ENCODE measurements around the gene SMOC1. TPM values are rescaled to one million over a fixed set of nuclear protein-coding genes. Genes with fewer than 3 reads are reported as not detected.
A peak's percentile ranks its signal among the peaks of the same experiment; 100 is the strongest.

Gene SMOC1, protein sequence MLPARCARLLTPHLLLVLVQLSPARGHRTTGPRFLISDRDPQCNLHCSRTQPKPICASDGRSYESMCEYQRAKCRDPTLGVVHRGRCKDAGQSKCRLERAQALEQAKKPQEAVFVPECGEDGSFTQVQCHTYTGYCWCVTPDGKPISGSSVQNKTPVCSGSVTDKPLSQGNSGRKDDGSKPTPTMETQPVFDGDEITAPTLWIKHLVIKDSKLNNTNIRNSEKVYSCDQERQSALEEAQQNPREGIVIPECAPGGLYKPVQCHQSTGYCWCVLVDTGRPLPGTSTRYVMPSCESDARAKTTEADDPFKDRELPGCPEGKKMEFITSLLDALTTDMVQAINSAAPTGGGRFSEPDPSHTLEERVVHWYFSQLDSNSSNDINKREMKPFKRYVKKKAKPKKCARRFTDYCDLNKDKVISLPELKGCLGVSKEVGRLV
- total RNA-seq (2.1 TPM), polyA plus RNA-seq (ENCODE audit: insufficient read depth in 1 of 8, insufficient read length in 8 of 8, low replicate concordance in 1 of 8) (1 to 10 TPM; 2.8 to 5.9 (median 4.5) TPM)
- long read RNA-seq, donor 1, partial matches to known transcripts = 69 of 69 reads
- long read RNA-seq, donor 1, other reads (novel, unspliced or antisense) = 0 of 69 reads
- long read RNA-seq, donor 2 = 0 reads
- long read RNA-seq, donor 3 = 0 reads
- long read RNA-seq, donor 4 = 0 reads
- long read RNA-seq, donor 5 = 0 reads
- long read RNA-seq, donor 6, partial matches to known transcripts = 377 of 378 reads
- long read RNA-seq, donor 6, other reads (novel, unspliced or antisense) = 0 of 378 reads
- long read RNA-seq, donor 7, partial matches to known transcripts = 0 of 1 reads
- long read RNA-seq, donor 7, other reads (novel, unspliced or antisense) = 0 of 1 reads
- long read RNA-seq, donor 8, partial matches to known transcripts = 0 of 1 reads
- long read RNA-seq, donor 8, other reads (novel, unspliced or antisense) = 0 of 1 reads
- long read RNA-seq, donor 9, partial matches to known transcripts = 0 of 1 reads
- long read RNA-seq, donor 9, other reads (novel, unspliced or antisense) = 0 of 1 reads
- long read RNA-seq, donor 10 = 0 reads
- long read RNA-seq, donor 11 = 0 reads

DNA sequence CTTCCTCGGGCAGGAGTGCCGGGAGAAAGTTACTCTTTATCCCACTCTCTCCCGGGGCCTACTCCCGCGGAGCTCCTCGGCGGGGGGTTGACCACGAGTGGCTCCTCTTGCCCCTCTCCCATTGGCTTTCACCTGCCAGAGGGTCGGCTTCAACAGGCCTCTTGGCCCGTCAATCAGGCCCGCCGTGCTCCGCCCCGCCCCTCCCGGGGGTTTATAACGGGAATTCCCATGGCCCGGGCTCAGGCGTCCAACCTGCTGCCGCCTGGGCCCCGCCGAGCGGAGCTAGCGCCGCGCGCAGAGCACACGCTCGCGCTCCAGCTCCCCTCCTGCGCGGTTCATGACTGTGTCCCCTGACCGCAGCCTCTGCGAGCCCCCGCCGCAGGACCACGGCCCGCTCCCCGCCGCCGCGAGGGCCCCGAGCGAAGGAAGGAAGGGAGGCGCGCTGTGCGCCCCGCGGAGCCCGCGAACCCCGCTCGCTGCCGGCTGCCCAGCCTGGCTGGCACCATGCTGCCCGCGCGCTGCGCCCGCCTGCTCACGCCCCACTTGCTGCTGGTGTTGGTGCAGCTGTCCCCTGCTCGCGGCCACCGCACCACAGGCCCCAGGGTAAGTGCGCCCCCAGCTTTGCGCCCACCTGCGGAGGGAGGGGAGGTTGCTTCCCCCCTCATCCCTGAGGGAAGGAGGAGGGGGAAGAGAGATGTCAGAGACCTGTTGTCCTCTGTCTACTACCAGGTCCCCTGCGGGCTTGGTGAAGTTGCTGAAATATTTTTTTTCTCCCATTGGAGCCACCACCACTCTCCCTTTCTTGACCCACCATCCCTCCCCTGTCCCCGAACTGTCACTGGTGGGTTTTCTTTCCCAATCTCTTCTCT lies at the start of gene SMOC1:
SMOC1 (plus strand) TSS at position 242 of the 869 bp plus-strand sequence; CDS start at position 505, 263 bp downstream.
- peaks cover 30% of the 10 kb centered on the region for H3K4me1 ChIP-seq (ENCODE audit: control insufficient read depth, insufficient read depth, low read length)
- H3K27me3 ChIP-seq (ENCODE audit: control insufficient read depth, insufficient read depth, low read length) = peaks cover 47% of the 10 kb centered on the region
- peak within 1 kb of the TSS; percentile 25 for H3K4me3 ChIP-seq (ENCODE audit: low read length)
- H3K27ac ChIP-seq (ENCODE audit: low read length) = peak within 1 kb of the TSS; percentile 29
- peaks cover under 1% of the 10 kb centered on the region for H3K9me3 ChIP-seq (replicated peaks; ENCODE audit: control insufficient read depth, low read depth, low read length)
- H3K36me3 ChIP-seq (ENCODE audit: control insufficient read depth, insufficient read depth, low read length) = no peaks in the 10 kb centered on the region
- peak; percentile 61 for DNase-seq
- WGBS (ENCODE audit: insufficient coverage) = under 1% methylated on average over 54 of the region's 67 CpGs

DNA sequence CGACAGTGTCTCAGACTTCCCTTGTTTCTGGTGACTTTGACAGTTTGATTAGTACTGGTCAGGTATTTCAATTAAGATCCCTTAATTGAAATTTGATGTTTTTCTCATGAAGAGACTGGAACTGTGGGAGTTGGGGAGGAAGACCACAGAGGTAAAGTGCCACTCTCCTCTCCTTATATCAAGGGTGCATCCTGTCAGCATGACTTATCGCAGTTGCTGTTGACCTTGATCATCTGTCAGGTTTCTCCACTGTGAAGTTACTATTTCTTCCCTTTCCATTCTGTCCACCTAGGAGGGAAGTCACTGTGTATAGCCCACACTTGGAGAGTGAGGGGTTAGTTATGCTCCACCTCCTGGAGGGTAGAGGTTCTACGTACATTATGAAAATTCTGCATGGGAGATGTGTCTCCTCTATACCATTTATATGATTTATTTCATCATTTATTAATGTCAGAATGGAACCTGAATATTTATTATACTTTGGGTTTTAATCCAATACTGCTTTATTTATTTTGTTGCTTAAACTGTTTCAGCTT lies 40.3 kb upstream of the SMOC1 start:
- Histone ChIP-seq H3K36me3 (ENCODE audit: control insufficient read depth, insufficient read depth, low read length) (no peaks in the 10 kb centered on the region), H3K4me3 (ENCODE audit: low read length) (no peak overlapping the region), H3K9me3 (replicated peaks; ENCODE audit: control insufficient read depth, low read depth, low read length) (no peaks in the 10 kb centered on the region), H3K27me3 (ENCODE audit: control insufficient read depth, insufficient read depth, low read length) (peaks cover 2% of the 10 kb centered on the region), H3K27ac (ENCODE audit: low read length) (no peak overlapping the region), H3K4me1 (ENCODE audit: control insufficient read depth, insufficient read depth, low read length) (no peaks in the 10 kb centered on the region)
- WGBS (ENCODE audit: insufficient coverage) = no CpG with 5 or more reads among the region's 3 CpGs
- no peak for DNase-seq

DNA sequence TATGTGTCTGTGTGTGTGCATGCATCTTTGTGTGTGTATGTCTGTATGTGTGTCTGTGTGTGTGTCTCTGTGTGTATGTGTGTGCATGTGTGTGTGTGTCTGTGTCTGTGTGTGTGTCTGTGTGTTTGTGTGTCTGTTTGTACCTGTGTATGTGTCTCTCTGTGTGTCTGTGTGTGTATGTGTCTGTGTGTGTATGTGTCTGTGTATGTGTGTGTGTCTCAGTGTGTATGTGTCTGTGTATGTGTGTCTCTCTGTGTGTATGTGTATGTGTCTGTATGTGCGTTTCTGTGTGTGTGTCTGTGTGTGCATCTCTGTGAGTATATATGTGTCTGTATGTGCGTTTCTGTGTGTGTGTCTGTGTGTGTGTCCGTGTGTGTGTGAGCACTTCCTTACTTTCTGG lies 39.6 kb upstream of the SMOC1 start:
- H3K27me3 ChIP-seq (ENCODE audit: control insufficient read depth, insufficient read depth, low read length) = peaks cover 2% of the 10 kb centered on the region
- DNase-seq = no peak
- H3K9me3 ChIP-seq (replicated peaks; ENCODE audit: control insufficient read depth, low read depth, low read length) = no peaks in the 10 kb centered on the region
- H3K4me1 ChIP-seq (ENCODE audit: control insufficient read depth, insufficient read depth, low read length) = no peaks in the 10 kb centered on the region
- H3K4me3 ChIP-seq (ENCODE audit: low read length) = no peak overlapping the region
- no peaks in the 10 kb centered on the region for H3K36me3 ChIP-seq (ENCODE audit: control insufficient read depth, insufficient read depth, low read length)
- 100% methylated on average over 1 of the region's 3 CpGs for WGBS (ENCODE audit: insufficient coverage)
- no peak overlapping the region for H3K27ac ChIP-seq (ENCODE audit: low read length)

DNA sequence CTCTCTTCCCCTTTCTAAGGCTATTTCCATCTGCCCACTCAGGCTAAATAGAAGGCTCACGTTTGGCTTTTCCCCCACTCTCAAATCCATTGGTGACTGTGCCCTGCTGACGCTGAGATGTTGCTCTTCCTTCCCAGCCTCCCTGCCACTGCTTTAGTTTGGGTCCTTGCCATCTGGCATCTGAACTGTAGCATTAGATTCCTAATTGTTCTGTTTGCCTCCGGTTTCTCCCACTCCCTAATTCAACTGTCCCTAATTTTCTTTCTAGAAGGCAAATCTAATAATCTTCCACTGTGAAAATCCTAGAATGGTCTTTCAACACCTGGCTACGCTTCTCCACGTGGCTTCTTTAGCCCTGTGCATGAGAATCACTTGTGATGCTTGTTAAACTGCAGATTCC lies 37.6 kb upstream of the SMOC1 start:
- Histone ChIP-seq H3K36me3 (ENCODE audit: control insufficient read depth, insufficient read depth, low read length) (no peaks in the 10 kb centered on the region), H3K9me3 (replicated peaks; ENCODE audit: control insufficient read depth, low read depth, low read length) (no peaks in the 10 kb centered on the region), H3K27me3 (ENCODE audit: control insufficient read depth, insufficient read depth, low read length) (peaks cover 2% of the 10 kb centered on the region), H3K27ac (ENCODE audit: low read length) (no peak overlapping the region), H3K4me3 (ENCODE audit: low read length) (no peak overlapping the region), H3K4me1 (ENCODE audit: control insufficient read depth, insufficient read depth, low read length) (no peaks in the 10 kb centered on the region)
- WGBS (ENCODE audit: insufficient coverage) = 41% methylated on average over 5 of the region's 5 CpGs
- peak; percentile 20 for DNase-seq

GRCh38 chr14:69842686-69843420 lies 36.4 kb upstream of the SMOC1 start:
- WGBS (ENCODE audit: insufficient coverage) = 17% methylated on average over 6 of the region's 13 CpGs
- Histone ChIP-seq H3K4me3 (ENCODE audit: low read length) (no peak overlapping the region), H3K27me3 (ENCODE audit: control insufficient read depth, insufficient read depth, low read length) (peaks cover 2% of the 10 kb centered on the region)

GRCh38 chr14:69844171-69844570 lies 35.0 kb upstream of the SMOC1 start:
- Histone ChIP-seq H3K36me3 (ENCODE audit: control insufficient read depth, insufficient read depth, low read length) (no peaks in the 10 kb centered on the region), H3K27ac (ENCODE audit: low read length) (no peak overlapping the region), H3K9me3 (replicated peaks; ENCODE audit: control insufficient read depth, low read depth, low read length) (no peaks in the 10 kb centered on the region), H3K4me1 (ENCODE audit: control insufficient read depth, insufficient read depth, low read length) (peaks cover 6% of the 10 kb centered on the region), H3K4me3 (ENCODE audit: low read length) (no peak overlapping the region), H3K27me3 (ENCODE audit: control insufficient read depth, insufficient read depth, low read length) (peaks cover 2% of the 10 kb centered on the region)
- 80% methylated on average over 1 of the region's 2 CpGs for WGBS (ENCODE audit: insufficient coverage)
- no peak for DNase-seq

More at GRCh38 chr14:69842686-69843420, 36.4 kb upstream of the SMOC1 start:
- H3K27ac ChIP-seq (ENCODE audit: low read length) = no peak overlapping the region
- H3K4me1 ChIP-seq (ENCODE audit: control insufficient read depth, insufficient read depth, low read length) = no peaks in the 10 kb centered on the region
- no peaks in the 10 kb centered on the region for H3K9me3 ChIP-seq (replicated peaks; ENCODE audit: control insufficient read depth, low read depth, low read length)
- DNase-seq = no peak
- H3K36me3 ChIP-seq (ENCODE audit: control insufficient read depth, insufficient read depth, low read length) = no peaks in the 10 kb centered on the region

- Histone ChIP-seq H3K27me3 (ENCODE audit: control insufficient read depth, insufficient read depth, low read length) (peaks cover 2% of the 10 kb centered on the region), H3K4me1 (ENCODE audit: control insufficient read depth, insufficient read depth, low read length) (peaks cover 12% of the 10 kb centered on the region), H3K4me3 (ENCODE audit: low read length) (no peak overlapping the region), H3K36me3 (ENCODE audit: control insufficient read depth, insufficient read depth, low read length) (no peaks in the 10 kb centered on the region), H3K9me3 (replicated peaks; ENCODE audit: control insufficient read depth, low read depth, low read length) (no peaks in the 10 kb centered on the region), H3K27ac (ENCODE audit: low read length) (no peak overlapping the region)
- no CpG with 5 or more reads among the region's 2 CpGs for WGBS (ENCODE audit: insufficient coverage)
- no peak for DNase-seq
Observed at GRCh38 chr14:69845050-69845581, 34.1 kb upstream of the SMOC1 start.

DNA sequence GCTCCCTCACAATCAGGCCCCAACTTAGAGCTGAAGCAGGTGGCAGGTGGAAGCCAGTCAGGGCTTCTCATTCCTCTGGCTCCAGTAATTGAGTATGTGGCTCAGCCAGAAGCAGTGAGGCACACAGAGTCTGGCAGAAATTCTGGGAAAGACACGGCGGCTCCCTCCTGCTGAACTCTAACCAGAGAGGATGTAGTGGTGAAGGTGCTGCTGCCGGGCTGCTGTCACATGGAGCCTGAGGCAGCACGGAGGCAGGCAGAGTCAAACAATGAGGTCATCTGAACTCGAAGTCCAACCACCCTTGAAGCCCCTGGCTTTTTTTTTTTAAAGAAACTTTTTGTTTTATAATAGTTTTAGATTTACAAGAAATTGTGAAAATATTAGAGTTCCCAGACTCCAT lies 33.4 kb upstream of the SMOC1 start:
- 0% methylated on average over 2 of the region's 5 CpGs for WGBS (ENCODE audit: insufficient coverage)
- no peaks in the 10 kb centered on the region for H3K9me3 ChIP-seq (replicated peaks; ENCODE audit: control insufficient read depth, low read depth, low read length)
- H3K4me3 ChIP-seq (ENCODE audit: low read length) = no peak overlapping the region
- H3K36me3 ChIP-seq (ENCODE audit: control insufficient read depth, insufficient read depth, low read length) = no peaks in the 10 kb centered on the region
- H3K27me3 ChIP-seq (ENCODE audit: control insufficient read depth, insufficient read depth, low read length) = peaks cover 2% of the 10 kb centered on the region
- DNase-seq = no peak
- H3K4me1 ChIP-seq (ENCODE audit: control insufficient read depth, insufficient read depth, low read length) = peaks cover 17% of the 10 kb centered on the region
- H3K27ac ChIP-seq (ENCODE audit: low read length) = no peak overlapping the region

All from muscle of leg (tissue), 16 donors.